BJ (cell line): ENCODE data around the gene TTC28. TPM values are rescaled to one million over a fixed set of nuclear protein-coding genes. Genes with fewer than 3 reads are reported as not detected.

Experiments used
- CTCF ChIA-PET: fragments of 350-600 bp; formaldehyde crosslinking; extraction: SDS; loops from one replicate; lab custom pipeline; 2021; ENCODE audit warnings: antibody characterized with exemption, inconsistent platforms; lab: Yijun Ruan, JAX
- POLR2A ChIA-PET: fragments of 300-600 bp; sonication (Branson Sonifier 250); formaldehyde crosslinking; extraction: SDS; loops from one replicate; lab custom pipeline; 2021; ENCODE audit warnings: antibody characterized with exemption; lab: Charles Lee
- DNase-seq: peaks from one replicate; pipeline ENCODE4 v3.0.0-alpha.2; 2011; ENCODE audit warnings: low read depth
- H3K27me3 ChIP-seq: 2 replicates; pipeline ENCODE4 v1.6.0; 2011; ENCODE audit warnings: low read length; ENCODE audit not compliant: control insufficient read depth, insufficient read depth
- H3K36me3 ChIP-seq: 2 replicates; pipeline ENCODE4 v1.5.1; 2011; ENCODE audit warnings: low read length; ENCODE audit not compliant: control insufficient read depth, insufficient read depth
- H3K4me3 ChIP-seq: 2 replicates; pipeline ENCODE4 v1.5.1; 2011; ENCODE audit warnings: low read depth, mild to moderate bottlenecking, control low read depth, low read length
- polyA plus RNA-seq: library from polyadenylated mRNA; depleted of rRNA; stranded (reverse); fragments of >200 nt; gene quantifications from 2 replicates; pipeline ENCODE4 v1.2.3, GENCODE V29; 2011
- TF ChIP-seq, protein P1 (sequence below): IDR thresholded peaks from 2 replicates; pipeline ENCODE4 v1.5.1; 2011; ENCODE audit warnings: low read depth, mild to moderate bottlenecking, control low read depth, inconsistent platforms, low read length, moderate library complexity; ENCODE audit not compliant: insufficient read depth

The TTC28 gene
- polyA plus RNA-seq, 1 experiment = 8.7 TPM

DNA sequence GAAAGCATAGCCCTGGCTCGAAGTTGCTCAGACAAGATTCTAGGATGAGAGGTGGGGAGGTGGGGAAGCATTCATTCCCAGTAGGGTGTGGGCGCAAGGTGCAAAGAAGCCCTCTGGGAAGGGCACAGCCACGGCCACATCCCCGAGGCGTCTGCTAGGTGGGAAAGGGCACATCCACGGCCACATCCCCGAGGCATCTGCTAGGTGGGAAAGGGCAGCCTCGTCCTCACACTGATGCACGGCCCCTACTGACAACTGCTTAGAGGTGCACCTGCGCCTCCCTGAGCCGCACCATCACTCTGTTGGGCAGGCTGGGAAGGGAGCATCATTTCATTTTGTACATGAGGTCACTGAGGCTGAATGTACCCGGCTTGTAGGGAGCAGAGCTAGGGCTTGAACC, 666.0 kb downstream of the TTC28 start:
- DNase-seq = no peak
- TF ChIP-seq, protein P1, sequence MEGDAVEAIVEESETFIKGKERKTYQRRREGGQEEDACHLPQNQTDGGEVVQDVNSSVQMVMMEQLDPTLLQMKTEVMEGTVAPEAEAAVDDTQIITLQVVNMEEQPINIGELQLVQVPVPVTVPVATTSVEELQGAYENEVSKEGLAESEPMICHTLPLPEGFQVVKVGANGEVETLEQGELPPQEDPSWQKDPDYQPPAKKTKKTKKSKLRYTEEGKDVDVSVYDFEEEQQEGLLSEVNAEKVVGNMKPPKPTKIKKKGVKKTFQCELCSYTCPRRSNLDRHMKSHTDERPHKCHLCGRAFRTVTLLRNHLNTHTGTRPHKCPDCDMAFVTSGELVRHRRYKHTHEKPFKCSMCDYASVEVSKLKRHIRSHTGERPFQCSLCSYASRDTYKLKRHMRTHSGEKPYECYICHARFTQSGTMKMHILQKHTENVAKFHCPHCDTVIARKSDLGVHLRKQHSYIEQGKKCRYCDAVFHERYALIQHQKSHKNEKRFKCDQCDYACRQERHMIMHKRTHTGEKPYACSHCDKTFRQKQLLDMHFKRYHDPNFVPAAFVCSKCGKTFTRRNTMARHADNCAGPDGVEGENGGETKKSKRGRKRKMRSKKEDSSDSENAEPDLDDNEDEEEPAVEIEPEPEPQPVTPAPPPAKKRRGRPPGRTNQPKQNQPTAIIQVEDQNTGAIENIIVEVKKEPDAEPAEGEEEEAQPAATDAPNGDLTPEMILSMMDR = no peak
- ChIA-PET POLR2A (no interaction called here), CTCF (interaction anchor here (1.2 to 10.7 kb wide), 3 partner anchors 127 to 170 kb away, joined by 3 to 127 read pairs (median 4); no protein-coding TSS in a partner anchor)
- Histone ChIP-seq H3K27me3 (no peaks in the 10 kb centered on the region), H3K4me3 (no peak overlapping the region), H3K36me3 (peaks cover 3% of the 10 kb centered on the region; the same call in 1 of the 2 replicates)

DNA sequence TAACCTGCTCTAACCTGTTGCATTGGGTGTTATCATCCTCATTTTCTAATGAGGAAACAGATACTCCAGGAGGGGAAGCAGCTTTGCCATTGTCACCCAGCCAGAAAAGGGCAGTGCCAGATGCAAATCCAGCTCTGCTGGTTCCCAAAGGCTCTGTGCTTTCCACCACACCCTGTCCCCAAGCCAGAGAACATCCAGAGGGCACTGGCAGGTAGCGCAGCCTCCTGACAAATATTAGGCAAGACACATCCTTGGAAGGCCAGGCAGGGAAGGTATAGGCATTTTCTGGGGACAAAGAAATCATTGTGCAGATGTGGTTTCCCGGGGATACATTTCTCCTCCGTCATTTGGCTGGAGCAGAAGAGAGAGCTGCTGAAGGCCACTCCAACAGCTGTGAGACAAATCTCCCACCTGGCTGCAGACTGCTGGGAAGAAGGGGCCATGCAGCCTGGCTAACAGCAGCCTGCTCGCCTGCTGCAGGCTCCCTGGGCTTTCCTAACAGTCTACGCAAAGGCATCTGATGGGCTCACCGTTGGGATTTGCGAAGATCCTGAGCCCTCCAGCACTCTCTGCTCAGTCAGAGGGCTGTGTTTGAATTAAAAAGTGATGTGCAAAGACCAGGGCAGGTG, 666.7 kb downstream of the TTC28 start:
- POLR2A ChIA-PET = no interaction called here
- H3K4me3 ChIP-seq = no peak overlapping the region
- peaks cover 3% of the 10 kb centered on the region; the same call in 1 of the 2 replicates for H3K36me3 ChIP-seq
- no peak for DNase-seq
- CTCF ChIA-PET = interaction anchor here (1.0 to 10.7 kb wide), 4 partner anchors 10 to 169 kb away, joined by 3 to 127 read pairs (median 4); no protein-coding TSS in a partner anchor
- TF ChIP-seq, protein P1 = no peak
- no peaks in the 10 kb centered on the region for H3K27me3 ChIP-seq

DNA sequence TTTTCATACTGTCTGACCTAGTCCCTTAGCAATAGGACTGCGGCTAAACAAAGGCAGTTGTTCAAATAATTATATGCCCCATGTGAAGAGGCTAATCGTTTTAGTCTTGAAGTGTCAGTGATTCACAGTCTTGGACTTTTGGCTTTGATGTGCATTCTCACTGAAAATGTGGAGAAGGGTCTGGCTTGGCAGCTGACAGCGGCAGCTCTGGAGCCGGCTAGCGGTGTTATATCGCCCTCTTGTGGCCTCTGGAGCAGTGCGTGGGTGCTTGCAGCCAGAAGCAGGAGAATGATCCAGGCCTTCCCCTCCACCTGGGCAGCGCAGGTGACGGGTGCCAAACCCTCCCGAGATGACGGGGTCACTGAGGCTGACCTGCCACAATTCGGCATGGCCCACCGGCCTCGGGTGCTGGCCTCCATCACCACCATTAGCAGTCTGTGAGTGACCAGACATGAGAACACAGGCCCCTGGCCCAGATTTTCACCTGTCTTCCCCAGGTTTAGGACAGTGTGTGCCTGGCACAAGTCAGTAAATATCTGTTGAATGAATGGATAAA, 670.3 kb downstream of the TTC28 start:
- ChIA-PET CTCF (interaction anchor here (0.6 to 10.7 kb wide), 12 partner anchors 10 to 1120 kb away, joined by 3 to 127 read pairs (median 4); no protein-coding TSS in a partner anchor), POLR2A (no interaction called here)
- no peaks in the 10 kb centered on the region for H3K27me3 ChIP-seq
- no peak overlapping the region for H3K4me3 ChIP-seq
- TF ChIP-seq, protein P1 = peak; percentile 96
- peaks cover 3% of the 10 kb centered on the region for H3K36me3 ChIP-seq
- DNase-seq = peak; percentile 35

DNA sequence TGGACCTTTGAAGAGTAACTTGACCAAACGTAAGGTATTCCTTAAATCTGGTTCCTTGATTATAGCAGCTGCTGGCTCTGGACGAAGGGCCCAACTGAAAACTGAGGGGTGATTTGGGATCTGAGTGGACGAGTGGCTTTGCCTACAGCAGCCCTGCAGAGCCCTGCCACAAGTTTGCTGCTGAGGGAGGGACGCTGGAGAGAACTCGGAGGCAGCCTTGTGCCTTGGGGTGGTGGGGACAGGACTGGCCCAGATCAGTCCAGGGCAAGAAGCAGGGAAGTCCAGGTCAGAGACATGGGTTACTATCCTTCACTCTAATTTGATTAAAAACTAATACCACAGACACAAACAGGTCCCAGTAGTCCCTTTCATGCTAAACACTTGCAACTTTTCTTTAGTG, 671.0 kb downstream of the TTC28 start:
- POLR2A ChIA-PET = no interaction called here
- Histone ChIP-seq H3K36me3 (peaks cover 4% of the 10 kb centered on the region), H3K27me3 (no peaks in the 10 kb centered on the region), H3K4me3 (no peak overlapping the region)
- CTCF ChIA-PET = interaction anchor here (0.6 to 10.7 kb wide), 15 partner anchors 9 to 1119 kb away, joined by 3 to 127 read pairs (median 3); no protein-coding TSS in a partner anchor
- TF ChIP-seq, protein P1 = no peak
- no peak for DNase-seq

DNA sequence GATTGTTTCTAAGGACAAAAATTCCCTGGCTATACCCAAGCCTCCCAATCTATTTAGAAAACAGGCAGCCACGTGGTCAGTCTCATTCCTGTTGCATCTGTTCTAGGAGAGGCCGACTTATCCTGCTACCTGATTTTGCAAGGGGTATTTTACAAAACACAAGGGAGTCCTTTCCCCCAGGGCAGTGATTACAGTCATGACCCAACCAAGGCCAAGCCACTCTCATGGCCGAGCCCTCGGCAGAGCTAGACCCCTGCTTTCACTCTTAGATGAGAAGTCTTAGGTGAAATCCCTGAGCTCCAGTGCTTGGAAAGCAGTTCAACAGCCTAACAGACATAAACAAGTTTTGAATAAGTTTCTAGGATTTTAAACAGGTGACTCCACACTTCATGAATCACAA, 671.6 kb downstream of the TTC28 start:
- ChIA-PET POLR2A (no interaction called here), CTCF (interaction anchor here (0.6 to 10.7 kb wide), 7 partner anchors 9 to 1661 kb away, joined by 3 to 127 read pairs (median 4); no protein-coding TSS in a partner anchor)
- TF ChIP-seq, protein P1 = no peak
- no peak for DNase-seq
- H3K27me3 ChIP-seq = no peaks in the 10 kb centered on the region
- H3K36me3 ChIP-seq = peaks cover 2% of the 10 kb centered on the region
- H3K4me3 ChIP-seq = no peak overlapping the region
